ENCODE measurements around the gene NDUFS2.

The NDUFS2 gene

GRCh38 chr1:161259765-161260164 lies 57.6 kb downstream of the NDUFS2 start:
- DNase-seq (no peak), ATAC-seq (replicated peaks) (no peak)
- Mint-ChIP-seq H3K4me1 (ENCODE audit: low read depth in 2 of 2) (peaks cover 5 to 7% of the 10 kb centered on the region in 2 donors), H3K36me3 (ENCODE audit: insufficient read depth) (peaks cover 4% of the 10 kb centered on the region), H3K4me3 (peak overlapping the region in 1 of 2 donors; percentile 68), H3K27ac (no peak overlapping the region), H3K9me3 (peaks cover 5 to 7% of the 10 kb centered on the region in 2 donors), H3K27me3 (peaks cover 77 to 81% of the 10 kb centered on the region in 2 donors)

- peaks cover 5 to 7% of the 10 kb centered on the region in 2 donors for H3K9me3 Mint-ChIP-seq
- H3K4me1 Mint-ChIP-seq (ENCODE audit: low read depth in 2 of 2) = peaks cover 5 to 7% of the 10 kb centered on the region in 2 donors
- peaks cover 4% of the 10 kb centered on the region for H3K36me3 Mint-ChIP-seq (ENCODE audit: insufficient read depth)
- peaks cover 77 to 79% of the 10 kb centered on the region in 2 donors for H3K27me3 Mint-ChIP-seq
- ATAC-seq (replicated peaks) (no peak), DNase-seq (no peak)
- no peak overlapping the region for H3K27ac Mint-ChIP-seq
- H3K4me3 Mint-ChIP-seq = no peak overlapping the region
Observed at GRCh38 chr1:161260376-161261260, 58.5 kb downstream of the NDUFS2 start.

GRCh38 chr1:161261261-161262235 lies 59.4 kb downstream of the NDUFS2 start:
- Mint-ChIP-seq H3K9me3 (peaks cover 5 to 6% of the 10 kb centered on the region in 2 donors), H3K4me1 (ENCODE audit: low read depth in 2 of 2) (peaks cover 5 to 7% of the 10 kb centered on the region in 2 donors), H3K4me3 (no peak overlapping the region), H3K27ac (no peak overlapping the region), H3K27me3 (peaks cover 76 to 81% of the 10 kb centered on the region in 2 donors), H3K36me3 (ENCODE audit: insufficient read depth) (peaks cover 4% of the 10 kb centered on the region)
- ATAC-seq (replicated peaks) (no peak), DNase-seq (no peak)
